ENCODE results near the gene PCDHA9.
"Not testable (repeated sequence)": the region's sequence is repeated elsewhere in the genome, so short reads cannot be mapped to it uniquely, and the experiment has no call there.

The PCDHA9 gene

GRCh38 chr5:140848139-140849102, at the start of gene PCDHA9:
Gene PCDHA9, plus strand, starts transcription at chr5:140848382. Its CDS starts 114 bp downstream, at chr5:140848496.
- DNase-seq (ENCODE audit: low read depth) = not testable (repeated sequence)

GRCh38 chr5:140800816-140801493, 47.2 kb upstream of the PCDHA9 start, which contains the start of gene PCDHA3:
Gene PCDHA3, plus strand, starts transcription at chr5:140801057.
- no peak for DNase-seq (ENCODE audit: low read depth)

- no peak for DNase-seq (ENCODE audit: low read depth)
Observed at GRCh38 chr5:140801494-140801841, 46.7 kb upstream of the PCDHA9 start.

GRCh38 chr5:140802381-140802780, 45.8 kb upstream of the PCDHA9 start:
- DNase-seq (ENCODE audit: low read depth) = not testable (repeated sequence)

- DNase-seq (ENCODE audit: low read depth) = no peak
Observed at GRCh38 chr5:140802781-140803271, 45.4 kb upstream of the PCDHA9 start.

- no peak for DNase-seq (ENCODE audit: low read depth)
Observed at GRCh38 chr5:140806834-140807775, 41.1 kb upstream of the PCDHA9 start, which contains the start of gene PCDHA4. Gene PCDHA4, plus strand, starts transcription at chr5:140807068.

GRCh38 chr5:140808241-140808888, 39.8 kb upstream of the PCDHA9 start:
- DNase-seq (ENCODE audit: low read depth) = not testable (repeated sequence)

GRCh38 chr5:140808889-140809291, 39.3 kb upstream of the PCDHA9 start:
- DNase-seq (ENCODE audit: low read depth) = no peak

GRCh38 chr5:140821375-140822280, 26.6 kb upstream of the PCDHA9 start, which contains the start of gene PCDHA5:
Gene PCDHA5, plus strand, starts transcription at chr5:140821613.
- no peak for DNase-seq (ENCODE audit: low read depth)

- no peak for DNase-seq (ENCODE audit: low read depth)
Observed at GRCh38 chr5:140822281-140822629, 25.9 kb upstream of the PCDHA9 start.

GRCh38 chr5:140822969-140823368, 25.2 kb upstream of the PCDHA9 start:
- not testable (repeated sequence) for DNase-seq (ENCODE audit: low read depth)

GRCh38 chr5:140823475-140823874, 24.7 kb upstream of the PCDHA9 start:
- DNase-seq (ENCODE audit: low read depth) = no peak

GRCh38 chr5:140827704-140828361, 20.3 kb upstream of the PCDHA9 start, which contains the start of gene PCDHA6:
Gene PCDHA6, plus strand, starts transcription at chr5:140827960. Its CDS starts 132 bp downstream, at chr5:140828092.
- DNase-seq (ENCODE audit: low read depth) = no peak

GRCh38 chr5:140828362-140828737, 19.8 kb upstream of the PCDHA9 start:
- no peak for DNase-seq (ENCODE audit: low read depth)

GRCh38 chr5:140829511-140830501, 18.4 kb upstream of the PCDHA9 start:
- DNase-seq (ENCODE audit: low read depth) = not testable (repeated sequence)

- DNase-seq (ENCODE audit: low read depth) = no peak
Observed at GRCh38 chr5:140833993-140834392, 14.2 kb upstream of the PCDHA9 start, which contains the start of gene PCDHA7. Gene PCDHA7, plus strand, starts transcription at chr5:140834269. Its CDS starts 115 bp downstream, at chr5:140834384.

- DNase-seq (ENCODE audit: low read depth) = not testable (repeated sequence)
Observed at GRCh38 chr5:140834439-140835008, 13.7 kb upstream of the PCDHA9 start.
